HEK293 (cell line): ENCODE data around the gene A2ML1.

Source experiments
- CTCF ChIP-seq: fragments of 450-650 bp; formaldehyde crosslinking; IDR thresholded peaks from 2 replicates; pipeline ENCODE4 v1.5.1; 2016; ENCODE audit warnings: missing biosample characterization, missing genetic modification characterization
- GFI1B ChIP-seq: fragments of 450-650 bp; formaldehyde crosslinking; IDR thresholded peaks from 2 replicates; pipeline ENCODE4 v1.5.1; 2016; ENCODE audit warnings: missing biosample characterization, missing genetic modification characterization
- MYNN ChIP-seq: fragments of 450-650 bp; formaldehyde crosslinking; IDR thresholded peaks from 2 replicates; pipeline ENCODE4 v1.5.1; 2016; ENCODE audit warnings: missing biosample characterization, missing genetic modification characterization, borderline replicate concordance
- PRDM1 ChIP-seq: fragments of 450-650 bp; formaldehyde crosslinking; IDR thresholded peaks from 2 replicates; pipeline ENCODE4; 2016; ENCODE audit warnings: missing biosample characterization, missing genetic modification characterization
- ZBTB1 ChIP-seq: fragments of 450-650 bp; formaldehyde crosslinking; IDR thresholded peaks from 2 replicates; pipeline ENCODE4 v1.5.1; 2016; ENCODE audit warnings: missing biosample characterization, missing genetic modification characterization
- ZBTB17 ChIP-seq: fragments of 450-650 bp; formaldehyde crosslinking; IDR thresholded peaks from 2 replicates; pipeline ENCODE4 v1.5.1; 2016; ENCODE audit warnings: missing biosample characterization, missing genetic modification characterization
- ZBTB49 ChIP-seq: fragments of 450-650 bp; formaldehyde crosslinking; IDR thresholded peaks from 2 replicates; pipeline ENCODE4 v1.5.1; 2016; ENCODE audit warnings: missing biosample characterization, missing genetic modification characterization, low read depth
- ZNF280D ChIP-seq: fragments of 450-650 bp; formaldehyde crosslinking; IDR thresholded peaks from 2 replicates; pipeline ENCODE4 v1.5.1; 2016; ENCODE audit warnings: missing biosample characterization, missing genetic modification characterization
- ZNF626 ChIP-seq: fragments of 450-650 bp; sonication (Bioruptor Pico); formaldehyde crosslinking; IDR thresholded peaks from 2 replicates; pipeline ENCODE4 v1.5.1; 2018; ENCODE audit warnings: missing biosample characterization, missing genetic modification characterization, inconsistent platforms
- ZNF639 ChIP-seq: fragments of 450-650 bp; formaldehyde crosslinking; IDR thresholded peaks from 2 replicates; pipeline ENCODE4 v1.5.1; 2016; ENCODE audit warnings: missing biosample characterization, missing genetic modification characterization
- ZNF843 ChIP-seq: fragments of 450-650 bp; formaldehyde crosslinking; IDR thresholded peaks from 2 replicates; pipeline ENCODE4 v1.5.1; 2016; ENCODE audit warnings: missing biosample characterization, missing genetic modification characterization
- ZSCAN18 ChIP-seq: fragments of 450-650 bp; formaldehyde crosslinking; IDR thresholded peaks from 2 replicates; pipeline ENCODE4 v1.5.1; 2016; ENCODE audit warnings: missing biosample characterization, missing genetic modification characterization

GRCh38 chr12:8866429-8866828, 44.0 kb downstream of the A2ML1 start:
- TF ChIP-seq MYNN (tag by site-specific recombination), result no peak
- TF ChIP-seq ZNF843 (tag by site-specific recombination), result no peak
- TF ChIP-seq CTCF (tag by site-specific recombination), result no peak
- no peak for TF ChIP-seq GFI1B (tag by site-specific recombination)
- no peak for TF ChIP-seq ZSCAN18
- TF ChIP-seq ZBTB17 (tag by site-specific recombination), result no peak
- TF ChIP-seq ZNF639 (tag by site-specific recombination), result no peak
- TF ChIP-seq ZNF280D (tag by site-specific recombination), result no peak
- no peak for TF ChIP-seq ZNF626 (tag by site-specific recombination)
- TF ChIP-seq ZBTB49 (tag by site-specific recombination), result no peak
- no peak for TF ChIP-seq ZBTB1 (tag by site-specific recombination)
- no peak for TF ChIP-seq PRDM1 (tag by site-specific recombination)
